ENCODE measurements around the gene PPP1R12B. TPM values are rescaled to one million over a fixed set of nuclear protein-coding genes. Genes with fewer than 3 reads are reported as not detected.

The PPP1R12B gene
- total RNA-seq, 4 donors from 2014 or later: 197 to 386 (median 303) TPM

DNA sequence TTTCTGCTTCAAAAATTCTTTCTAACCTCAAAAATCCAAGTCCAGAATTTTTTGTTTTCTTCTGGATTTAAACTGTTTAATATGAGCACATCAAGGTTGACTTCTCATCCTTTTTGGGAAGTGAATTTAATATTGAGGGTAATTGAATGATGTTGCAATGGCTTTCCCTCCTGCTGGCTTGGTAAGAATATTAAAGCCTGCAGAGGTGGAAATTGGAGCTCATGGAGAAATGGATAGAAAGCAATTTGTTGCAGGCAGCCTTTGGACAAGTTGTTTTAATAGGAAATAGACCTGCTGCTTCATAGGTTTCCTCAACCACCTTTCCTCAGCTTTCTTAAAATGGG lies 237.1 kb downstream of the PPP1R12B start:
- intact Hi-C loops (cut with DNase I; ENCODE audit: low total_unique reads): no loop called here
- Histone ChIP-seq H3K4me1 (peaks cover 6 to 14% of the 10 kb centered on the region in 2 donors), H3K27ac (peak overlapping the region; percentile 87 to 100), H3K9me3 (no peaks in the 10 kb centered on the region), H3K4me3 (no peak overlapping the region), H3K27me3 (no peaks in the 10 kb centered on the region), H3K36me3 (no peaks in the 10 kb centered on the region)
- TF ChIP-seq, protein P1, sequence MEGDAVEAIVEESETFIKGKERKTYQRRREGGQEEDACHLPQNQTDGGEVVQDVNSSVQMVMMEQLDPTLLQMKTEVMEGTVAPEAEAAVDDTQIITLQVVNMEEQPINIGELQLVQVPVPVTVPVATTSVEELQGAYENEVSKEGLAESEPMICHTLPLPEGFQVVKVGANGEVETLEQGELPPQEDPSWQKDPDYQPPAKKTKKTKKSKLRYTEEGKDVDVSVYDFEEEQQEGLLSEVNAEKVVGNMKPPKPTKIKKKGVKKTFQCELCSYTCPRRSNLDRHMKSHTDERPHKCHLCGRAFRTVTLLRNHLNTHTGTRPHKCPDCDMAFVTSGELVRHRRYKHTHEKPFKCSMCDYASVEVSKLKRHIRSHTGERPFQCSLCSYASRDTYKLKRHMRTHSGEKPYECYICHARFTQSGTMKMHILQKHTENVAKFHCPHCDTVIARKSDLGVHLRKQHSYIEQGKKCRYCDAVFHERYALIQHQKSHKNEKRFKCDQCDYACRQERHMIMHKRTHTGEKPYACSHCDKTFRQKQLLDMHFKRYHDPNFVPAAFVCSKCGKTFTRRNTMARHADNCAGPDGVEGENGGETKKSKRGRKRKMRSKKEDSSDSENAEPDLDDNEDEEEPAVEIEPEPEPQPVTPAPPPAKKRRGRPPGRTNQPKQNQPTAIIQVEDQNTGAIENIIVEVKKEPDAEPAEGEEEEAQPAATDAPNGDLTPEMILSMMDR (IDR thresholded peaks at IDR 0.05): no peak
- no peak for TF ChIP-seq POLR2A (IDR thresholded peaks at IDR 0.05)
- no peak for DNase-seq

DNA sequence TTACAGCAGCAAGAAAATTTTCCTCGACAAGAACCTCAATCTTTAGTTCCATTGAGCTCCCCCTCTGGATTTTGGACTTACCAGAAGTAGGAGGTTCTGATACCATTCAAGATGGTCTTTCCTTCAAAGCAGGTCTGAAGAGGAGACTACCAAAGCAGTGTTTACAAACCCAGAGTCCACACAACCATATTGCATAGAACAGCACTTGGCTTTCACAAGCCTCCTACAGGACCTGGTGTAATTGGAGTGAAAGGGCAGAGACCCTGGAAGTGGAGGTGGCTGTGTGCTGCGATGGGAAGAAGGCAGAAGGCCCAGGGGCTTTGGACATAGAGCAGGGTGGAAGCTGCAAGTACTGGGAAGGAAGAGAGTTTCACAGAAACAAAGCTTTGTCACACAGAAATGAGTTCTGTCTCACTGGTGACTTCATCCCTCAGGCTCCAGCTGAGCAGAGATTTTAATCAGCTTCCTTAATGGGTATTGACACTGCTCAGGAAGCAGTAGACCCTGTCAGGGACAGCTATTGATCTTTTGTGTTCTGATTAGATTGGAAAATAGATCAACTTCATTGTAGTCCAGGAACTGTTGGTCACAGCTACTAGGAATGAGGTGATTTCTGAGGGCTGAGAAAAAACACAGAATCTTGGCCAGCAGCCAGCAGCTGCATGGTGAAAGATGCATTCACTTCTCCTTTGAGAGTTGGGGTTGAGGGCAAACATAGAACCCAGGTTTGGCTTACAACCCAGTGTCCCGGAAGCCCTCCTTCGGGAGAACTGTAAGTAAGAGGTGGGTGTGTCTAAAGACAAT lies 237.7 kb downstream of the PPP1R12B start:
- H3K27ac ChIP-seq: peak overlapping the region; percentile 87 to 100
- DNase-seq: peak in 1 of 2 donors; percentile 64
- H3K9me3 ChIP-seq: no peaks in the 10 kb centered on the region
- H3K36me3 ChIP-seq: no peaks in the 10 kb centered on the region
- H3K4me1 ChIP-seq: peaks cover 6 to 14% of the 10 kb centered on the region in 2 donors
- H3K27me3 ChIP-seq: no peaks in the 10 kb centered on the region
- intact Hi-C loops (cut with DNase I; ENCODE audit: low total_unique reads): no loop called here
- H3K4me3 ChIP-seq: no peak overlapping the region
- TF ChIP-seq, protein P1 (IDR thresholded peaks at IDR 0.05): no peak
- TF ChIP-seq POLR2A (IDR thresholded peaks at IDR 0.05): no peak

DNA sequence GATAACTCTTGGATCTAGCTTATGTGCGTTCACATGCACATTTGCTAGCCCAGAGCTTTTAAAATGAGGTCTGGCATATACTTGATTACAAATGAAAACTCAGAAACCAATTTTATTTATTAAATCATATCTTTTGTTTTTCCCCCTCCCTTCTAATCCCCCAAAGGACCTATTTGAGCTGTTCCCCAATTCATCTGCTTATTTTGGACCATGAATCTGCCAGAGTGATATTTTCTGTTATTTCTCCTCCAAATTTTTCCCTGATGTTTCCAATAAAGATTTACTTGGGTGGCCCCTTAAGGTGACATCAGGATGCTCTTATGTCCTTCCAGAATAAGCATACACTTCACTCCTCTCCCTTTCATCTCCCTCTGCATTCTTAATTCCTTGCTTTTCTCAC lies 238.4 kb downstream of the PPP1R12B start:
- TF ChIP-seq, protein P1 (IDR thresholded peaks at IDR 0.05): no peak
- TF ChIP-seq POLR2A (IDR thresholded peaks at IDR 0.05): no peak
- H3K27me3 ChIP-seq: no peaks in the 10 kb centered on the region
- no peaks in the 10 kb centered on the region for H3K36me3 ChIP-seq
- H3K4me1 ChIP-seq: peaks cover 6 to 14% of the 10 kb centered on the region in 2 donors
- no peak for DNase-seq
- intact Hi-C loops (cut with DNase I; ENCODE audit: low total_unique reads): no loop called here
- no peak overlapping the region for H3K4me3 ChIP-seq
- H3K9me3 ChIP-seq: no peaks in the 10 kb centered on the region
- peak overlapping the region; percentile 87 to 100 for H3K27ac ChIP-seq

DNA sequence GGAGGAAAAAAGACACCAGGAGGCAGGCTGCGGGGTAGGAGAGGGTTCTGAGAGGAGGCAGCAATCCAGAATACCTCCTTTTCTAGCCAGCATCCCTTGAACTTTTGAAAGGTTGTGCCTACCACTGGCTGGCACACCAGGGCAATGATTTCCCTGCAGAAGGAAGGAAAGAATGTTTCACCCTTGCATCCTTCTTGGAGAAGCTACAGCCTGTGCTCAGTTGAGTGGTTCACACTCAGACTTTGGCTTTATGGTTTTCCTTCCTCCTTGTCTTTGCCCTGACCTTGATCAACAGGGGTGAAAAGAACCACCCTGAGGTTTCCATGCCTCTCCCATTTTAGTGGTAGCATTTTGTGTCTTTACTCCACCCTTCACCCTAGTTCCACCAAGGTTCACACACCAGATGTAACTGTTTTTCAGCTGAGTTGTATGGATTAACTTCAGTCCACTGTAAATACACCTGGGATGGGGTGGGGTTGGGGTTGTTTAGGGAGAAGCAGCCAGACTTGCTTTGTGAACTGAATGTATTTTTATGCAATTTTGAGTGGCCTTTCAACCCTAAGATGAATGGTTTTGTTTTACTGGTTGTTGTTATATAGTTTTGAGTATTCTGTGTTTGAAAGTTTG lies 239.5 kb downstream of the PPP1R12B start:
- Histone ChIP-seq H3K27ac (peak overlapping the region; percentile 87 to 100), H3K4me3 (no peak overlapping the region), H3K27me3 (no peaks in the 10 kb centered on the region), H3K4me1 (peaks cover 6 to 14% of the 10 kb centered on the region in 2 donors), H3K9me3 (no peaks in the 10 kb centered on the region), H3K36me3 (no peaks in the 10 kb centered on the region)
- TF ChIP-seq, protein P1 (IDR thresholded peaks at IDR 0.05): no peak
- no peak for TF ChIP-seq POLR2A (IDR thresholded peaks at IDR 0.05)
- intact Hi-C loops (cut with DNase I; ENCODE audit: low total_unique reads): no loop called here
- DNase-seq: no peak

DNA sequence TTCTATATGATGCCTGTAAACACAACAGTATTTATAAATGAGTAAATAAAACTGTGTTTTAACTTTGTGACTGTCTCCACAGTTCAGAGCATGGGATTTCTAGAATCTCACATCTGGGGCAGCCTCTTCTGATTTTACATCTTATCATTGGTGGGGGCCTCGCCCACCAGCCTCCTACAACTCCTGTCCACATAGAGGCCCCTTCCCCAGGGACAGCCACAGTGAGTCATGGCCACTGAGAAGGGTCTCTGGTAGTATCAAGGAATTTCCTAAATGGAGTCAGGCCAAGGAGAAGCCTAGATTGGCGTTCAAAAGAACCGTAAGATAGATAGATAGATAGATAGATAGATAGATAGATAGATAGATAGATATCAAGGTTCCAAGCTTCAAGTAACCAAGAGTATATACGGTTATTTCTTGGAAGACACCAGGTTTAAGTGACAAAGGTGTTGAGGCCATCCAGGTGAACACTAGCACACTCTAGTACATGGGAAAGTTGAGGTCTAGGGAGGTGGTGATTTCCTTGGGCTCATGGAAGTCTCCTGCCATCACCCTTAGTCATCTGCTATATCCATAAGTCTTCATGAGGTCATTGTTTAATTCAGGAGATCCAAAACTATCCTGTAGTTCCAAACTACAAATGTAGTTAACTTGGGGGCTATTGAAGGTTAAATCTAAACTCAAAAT lies 240.1 kb downstream of the PPP1R12B start:
- Histone ChIP-seq H3K27me3 (no peaks in the 10 kb centered on the region), H3K36me3 (no peaks in the 10 kb centered on the region), H3K27ac (peak overlapping the region; percentile 87 to 100), H3K9me3 (no peaks in the 10 kb centered on the region), H3K4me3 (no peak overlapping the region), H3K4me1 (peaks cover 6 to 14% of the 10 kb centered on the region in 2 donors)
- no peak for DNase-seq
- intact Hi-C loops (cut with DNase I; ENCODE audit: low total_unique reads): no loop called here
- TF ChIP-seq POLR2A (IDR thresholded peaks at IDR 0.05): no peak
- TF ChIP-seq, protein P1 (IDR thresholded peaks at IDR 0.05): no peak

Data from uterus (tissue), 4 donors.